Testis (tissue), 3 donors: ENCODE results near the gene ZNF606. TPM values are rescaled to one million over a fixed set of nuclear protein-coding genes. Genes with fewer than 3 reads are reported as not detected.

Experiments used
- DNase-seq: peaks from one replicate; pipeline ENCODE4 v3.0.0-alpha.2; 2019
- H3K27ac ChIP-seq, 2 donors: fragments of 200-600 bp; sonication (generic); one replicate each; pipeline ENCODE4 v1.5.1; 2019
- H3K27me3 ChIP-seq: fragments of 200-600 bp; sonication (generic); one replicate; pipeline ENCODE4 v1.5.1; 2019
- H3K36me3 ChIP-seq: fragments of 200-600 bp; sonication (generic); one replicate; pipeline ENCODE4 v1.5.1; 2017; ENCODE audit warnings: low read depth; ENCODE audit errors: missing control alignments
- H3K4me1 ChIP-seq: fragments of 200-600 bp; sonication (generic); one replicate; pipeline ENCODE4 v1.5.1; 2019
- H3K4me3 ChIP-seq, 2 donors: fragments of 200-600 bp; sonication (generic); one replicate each; pipeline ENCODE4 v1.5.1; 2017 to 2019
- H3K9me3 ChIP-seq: fragments of 200-600 bp; sonication (generic); one replicate; pipeline ENCODE4 v1.5.1; 2017
- CTCF ChIP-seq, 3 experiments: fragments of 450-650 bp in 2 of 3; fragments of 200-600 bp in 1 of 3; sonication (generic) in 1 of 3; IDR thresholded peaks; one replicate each; pipeline ENCODE4 v1.5.1; 2016 to 2019; ENCODE audit warnings: antibody characterized with exemption in 3 of 3, mild to moderate bottlenecking in 2 of 3, moderate library complexity in 1 of 3
- POLR2A ChIP-seq: fragments of 450-650 bp; IDR thresholded peaks from one replicate; pipeline ENCODE4 v1.6.1; 2017; ENCODE audit warnings: antibody characterized with exemption, mild to moderate bottlenecking, moderate library complexity
- WGBS, 2 donors: methylation state at CpG; one replicate each; pipeline ENCODE4 v1.1.5; 2018; 5-methylcytosine and 5-hydroxymethylcytosine counted together
- intact Hi-C: fragments of 100-400 bp; cut with DNase I; formaldehyde crosslinking; loops from one replicate; pipeline ENCODE4 v1.15.1; 2023; ENCODE audit warnings: low total_unique reads
- polyA plus RNA-seq: library from polyadenylated mRNA; stranded (reverse); fragments of 350-450 nt; fragmentation: Illumina TruSeq; extraction: RNeasy Lipid Tissue Mini Kit (QIAGEN cat#74804); gene quantifications from one replicate; pipeline ENCODE4 v1.2.3, GENCODE V29; 2014; ENCODE audit warnings: low read depth, low replicate concordance; ENCODE audit not compliant: insufficient read depth
- total RNA-seq, 2 donors: library from RNA; depleted of rRNA; stranded (reverse); fragments of >200 nt; gene quantifications; one replicate each; pipeline ENCODE4 v1.2.3, GENCODE V29; 2016

The ZNF606 gene
- total and polyA plus RNA-seq, 3 donors from 2014 or later = 12.1 to 73.9 (median 30.2) TPM

- TF ChIP-seq CTCF (IDR thresholded peaks at IDR 0.05) (no peak), POLR2A (no peak)
- no peaks in the 10 kb centered on the region for H3K27me3 ChIP-seq
- no peaks in the 10 kb centered on the region for H3K36me3 ChIP-seq
- peaks cover 4% of the 10 kb centered on the region for H3K9me3 ChIP-seq
- H3K4me3 ChIP-seq = no peak within 1 kb of the TSS
- WGBS, 2 donors = 82 to 95% methylated on average over 4 of the region's 4 CpGs
- no peaks in the 10 kb centered on the region for H3K4me1 ChIP-seq
- no peak within 1 kb of the TSS for H3K27ac ChIP-seq
- DNase-seq = no peak
- intact Hi-C loops = no loop called here
Measured at GRCh38 chr19:57974434-57974833, 28.2 kb downstream of the ZNF606 start, which contains the start of gene C19orf18. TSS of gene C19orf18 (minus strand) at chr19:57974534. CDS start at chr19:57974432, 102 bp downstream.

- Histone ChIP-seq H3K27me3 (no peaks in the 10 kb centered on the region), H3K9me3 (no peaks in the 10 kb centered on the region), H3K4me1 (no peaks in the 10 kb centered on the region), H3K4me3 (no peak overlapping the region), H3K27ac (no peak overlapping the region), H3K36me3 (no peaks in the 10 kb centered on the region)
- no peak for TF ChIP-seq CTCF (IDR thresholded peaks at IDR 0.05)
- TF ChIP-seq POLR2A = no peak
- intact Hi-C loops = no loop called here
- no peak for DNase-seq
- WGBS, 2 donors = 84 to 95% methylated on average over 8 of the region's 8 CpGs
Measured at GRCh38 chr19:57964761-57965160, 37.9 kb downstream of the ZNF606 start.

- Histone ChIP-seq H3K27ac (no peak overlapping the region), H3K9me3 (no peaks in the 10 kb centered on the region), H3K27me3 (no peaks in the 10 kb centered on the region), H3K4me1 (no peaks in the 10 kb centered on the region), H3K36me3 (no peaks in the 10 kb centered on the region), H3K4me3 (no peak overlapping the region)
- DNase-seq = no peak
- TF ChIP-seq CTCF (IDR thresholded peaks at IDR 0.05) (no peak), POLR2A (no peak)
- intact Hi-C loops = no loop called here
- WGBS, 2 donors = 84 to 85% methylated on average over 1 of the region's 1 CpG
Measured at GRCh38 chr19:57961785-57962184, 40.8 kb downstream of the ZNF606 start.

GRCh38 chr19:57954996-57955395 lies 47.6 kb downstream of the ZNF606 start:
- Histone ChIP-seq H3K4me3 (no peak overlapping the region), H3K4me1 (no peaks in the 10 kb centered on the region), H3K9me3 (no peaks in the 10 kb centered on the region), H3K27ac (no peak overlapping the region), H3K27me3 (no peaks in the 10 kb centered on the region), H3K36me3 (no peaks in the 10 kb centered on the region)
- whole genome bisulfite sequencing, 2 donors = 87 to 100% methylated on average over 4 of the region's 4 CpGs
- TF ChIP-seq CTCF (IDR thresholded peaks at IDR 0.05) = no peak
- TF ChIP-seq POLR2A = no peak
- DNase-seq = no peak
- intact Hi-C loops = no loop called here

GRCh38 chr19:57949702-57950101 lies 52.9 kb downstream of the ZNF606 start:
- no peak for DNase-seq
- Histone ChIP-seq H3K4me1 (peaks cover 12% of the 10 kb centered on the region), H3K36me3 (no peaks in the 10 kb centered on the region), H3K4me3 (peak overlapping the region in 1 of 2 donors; percentile 26), H3K27ac (no peak overlapping the region), H3K27me3 (no peaks in the 10 kb centered on the region), H3K9me3 (no peaks in the 10 kb centered on the region)
- intact Hi-C loops = no loop called here
- WGBS, 2 donors = 70 to 72% methylated on average over 10 to 12 of the region's 12 CpGs
- no peak for TF ChIP-seq POLR2A
- TF ChIP-seq CTCF (IDR thresholded peaks at IDR 0.05) = no peak
